Kidney (tissue), 14 donors: ENCODE data around the gene P3H3. TPM values are rescaled to one million over a fixed set of nuclear protein-coding genes. Genes with fewer than 3 reads are reported as not detected.
A peak's percentile ranks its signal among the peaks of the same experiment; 100 is the strongest.
"Not testable (repeated sequence)": the region's sequence is repeated elsewhere in the genome, so short reads cannot be mapped to it uniquely, and the experiment has no call there.

Experiments
- DNase-seq, 5 donors: peaks; one replicate each; pipeline ENCODE4 v3.0.0-alpha.2; 2013 to 2020
- FAIRE-seq: peaks from 2 replicates; lab custom pipeline; 2012; peaks lifted over from hg19 to GRCh38; lab: Jason Lieb, UNC
- H3K27ac ChIP-seq, 2 donors: one replicate each; pipeline ENCODE4 v1.7.0; 2013; ENCODE audit warnings: low read depth in 2 of 2, low read length in 2 of 2, inconsistent platforms in 1 of 2
- H3K27me3 ChIP-seq: one replicate; pipeline ENCODE4 v1.7.1; 2013; ENCODE audit warnings: low read length, inconsistent platforms; ENCODE audit not compliant: control insufficient read depth, insufficient read depth
- H3K36me3 ChIP-seq, 3 donors: one replicate each; pipeline versions ENCODE4 v1.7.0 to v1.7.1; 2013; ENCODE audit warnings: low read length in 3 of 3, control low read depth in 1 of 3, inconsistent platforms in 1 of 3; ENCODE audit not compliant: insufficient read depth in 3 of 3, control insufficient read depth in 2 of 3
- H3K4me1 ChIP-seq, 3 donors: one replicate each; pipeline versions ENCODE4 v1.7.0 to v1.7.1; 2013; ENCODE audit warnings: low read length in 3 of 3, inconsistent platforms in 1 of 3, low read depth in 1 of 3; ENCODE audit not compliant: control insufficient read depth in 2 of 3, insufficient read depth in 2 of 3
- H3K4me3 ChIP-seq, 3 donors: one replicate each; pipeline versions ENCODE4 v1.7.0 to v1.8.1; 2013; ENCODE audit warnings: low read length in 3 of 3, control low read depth in 1 of 3, inconsistent platforms in 1 of 3
- H3K9ac ChIP-seq, 3 donors: one replicate each; pipeline versions ENCODE4 v1.7.0 to v1.7.1; 2013; ENCODE audit warnings: low read length in 3 of 3, control low read depth in 1 of 3, inconsistent platforms in 1 of 3
- H3K9me3 ChIP-seq, 3 donors: one replicate each; pipeline versions ENCODE4 v1.7.0 to v1.7.1; 2013; ENCODE audit warnings: low read length in 3 of 3, control low read depth in 1 of 3, inconsistent platforms in 1 of 3; ENCODE audit not compliant: control insufficient read depth in 2 of 3, insufficient read depth in 1 of 3
- intact Hi-C: fragments of 100-400 bp; cut with DNase I; formaldehyde crosslinking; loops from one replicate; pipeline ENCODE4 v1.11.1; 2022
- polyA plus RNA-seq: library from polyadenylated mRNA; stranded (reverse); fragments of 350-450 nt; fragmentation: Illumina TruSeq; extraction: RNeasy Lipid Tissue Mini Kit (QIAGEN cat#74804); gene quantifications from one replicate; pipeline ENCODE4 v1.2.3, GENCODE V29; 2014; ENCODE audit warnings: low read depth, low replicate concordance; ENCODE audit not compliant: insufficient read depth
- total RNA-seq: library from RNA; stranded (reverse); fragmentation: NEBNext Ultra II Directional; extraction: Animal tissue kit (Norgen Biotek cat#: 25700); gene quantifications from one replicate; pipeline ENCODE4 v1.2.1, GENCODE V29; 2021
- TF ChIP-seq, protein P1 (sequence below): IDR thresholded peaks from 3 replicates; pipeline ENCODE4 v1.5.1; 2012; ENCODE audit warnings: mild to moderate bottlenecking, moderate library complexity, borderline replicate concordance; ENCODE audit not compliant: insufficient read depth; ENCODE audit errors: extremely low read depth
- donor health status: control.
- donor health status: control.
- donor health status: control.
- donor health status: control.
- donor health status: control.
- donor health status: DM: yes; HTN: yes; CAD: no.
- donor health status: Normal renal cell carcinoma (clear cell type).

The P3H3 gene
- total and polyA plus RNA-seq, 2 donors from 2014 or later: 17.0 to 18.5 TPM

- DNase-seq (peak in 1 of 5 donors; percentile 22), FAIRE-seq (no peak)
- no peaks in the 10 kb centered on the region for H3K27me3 ChIP-seq
- H3K9me3 ChIP-seq: no peaks in the 10 kb centered on the region
- intact Hi-C loops: no loop called here
- no peaks in the 10 kb centered on the region for H3K4me1 ChIP-seq
- no peak overlapping the region for H3K4me3 ChIP-seq
- peaks cover 0 to 8% (median 0%) of the 10 kb centered on the region in 3 donors for H3K36me3 ChIP-seq
- H3K27ac ChIP-seq: no peak overlapping the region
- no peak overlapping the region for H3K9ac ChIP-seq
- TF ChIP-seq, protein P1, sequence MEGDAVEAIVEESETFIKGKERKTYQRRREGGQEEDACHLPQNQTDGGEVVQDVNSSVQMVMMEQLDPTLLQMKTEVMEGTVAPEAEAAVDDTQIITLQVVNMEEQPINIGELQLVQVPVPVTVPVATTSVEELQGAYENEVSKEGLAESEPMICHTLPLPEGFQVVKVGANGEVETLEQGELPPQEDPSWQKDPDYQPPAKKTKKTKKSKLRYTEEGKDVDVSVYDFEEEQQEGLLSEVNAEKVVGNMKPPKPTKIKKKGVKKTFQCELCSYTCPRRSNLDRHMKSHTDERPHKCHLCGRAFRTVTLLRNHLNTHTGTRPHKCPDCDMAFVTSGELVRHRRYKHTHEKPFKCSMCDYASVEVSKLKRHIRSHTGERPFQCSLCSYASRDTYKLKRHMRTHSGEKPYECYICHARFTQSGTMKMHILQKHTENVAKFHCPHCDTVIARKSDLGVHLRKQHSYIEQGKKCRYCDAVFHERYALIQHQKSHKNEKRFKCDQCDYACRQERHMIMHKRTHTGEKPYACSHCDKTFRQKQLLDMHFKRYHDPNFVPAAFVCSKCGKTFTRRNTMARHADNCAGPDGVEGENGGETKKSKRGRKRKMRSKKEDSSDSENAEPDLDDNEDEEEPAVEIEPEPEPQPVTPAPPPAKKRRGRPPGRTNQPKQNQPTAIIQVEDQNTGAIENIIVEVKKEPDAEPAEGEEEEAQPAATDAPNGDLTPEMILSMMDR: no peak
Observed at GRCh38 chr12:6883252-6883651, 55.0 kb downstream of the P3H3 start.

GRCh38 chr12:6883683-6884082 lies 55.5 kb downstream of the P3H3 start:
- TF ChIP-seq, protein P1: no peak
- H3K36me3 ChIP-seq: peaks cover 0 to 8% (median 0%) of the 10 kb centered on the region in 3 donors
- no peak overlapping the region for H3K27ac ChIP-seq
- no peaks in the 10 kb centered on the region for H3K9me3 ChIP-seq
- H3K27me3 ChIP-seq: no peaks in the 10 kb centered on the region
- DNase-seq (peak in 2 of 5 donors; percentile 39 to 65), FAIRE-seq (no peak)
- intact Hi-C loops: no loop called here
- no peak overlapping the region for H3K4me3 ChIP-seq
- H3K4me1 ChIP-seq: no peaks in the 10 kb centered on the region
- H3K9ac ChIP-seq: no peak overlapping the region

- H3K9me3 ChIP-seq: no peaks in the 10 kb centered on the region
- no peaks in the 10 kb centered on the region for H3K4me1 ChIP-seq
- H3K27me3 ChIP-seq: no peaks in the 10 kb centered on the region
- FAIRE-seq (no peak), DNase-seq (peak in 2 of 5 donors; percentile 40 to 66)
- TF ChIP-seq, protein P1: no peak
- no peak overlapping the region for H3K27ac ChIP-seq
- peaks cover 0 to 8% (median 0%) of the 10 kb centered on the region in 3 donors for H3K36me3 ChIP-seq
- H3K9ac ChIP-seq: no peak overlapping the region
- H3K4me3 ChIP-seq: no peak overlapping the region
- intact Hi-C loops: no loop called here
Observed at GRCh38 chr12:6884539-6884938, 56.3 kb downstream of the P3H3 start.

GRCh38 chr12:6886206-6886999 lies 58.2 kb downstream of the P3H3 start:
- H3K9me3 ChIP-seq, H3K36me3 ChIP-seq, H3K27me3 ChIP-seq, H3K4me3 ChIP-seq, FAIRE-seq, H3K27ac ChIP-seq, H3K9ac ChIP-seq, H3K4me1 ChIP-seq, intact Hi-C loops: not testable (repeated sequence)
- DNase-seq: peak in 1 of 5 donors; percentile 25
